HEK293T (cell line): ENCODE measurements around the gene OTOL1.

Experiments
- BHLHE40 ChIP-seq: fragments of 450-650 bp; IDR thresholded peaks from 2 replicates; pipeline ENCODE4 v1.6.1; 2016; ENCODE audit warnings: mild to moderate bottlenecking, moderate library complexity, borderline replicate concordance
- SP1 ChIP-seq: fragments of 450-650 bp; IDR thresholded peaks from 2 replicates; pipeline ENCODE4 v1.6.1; 2017

DNA sequence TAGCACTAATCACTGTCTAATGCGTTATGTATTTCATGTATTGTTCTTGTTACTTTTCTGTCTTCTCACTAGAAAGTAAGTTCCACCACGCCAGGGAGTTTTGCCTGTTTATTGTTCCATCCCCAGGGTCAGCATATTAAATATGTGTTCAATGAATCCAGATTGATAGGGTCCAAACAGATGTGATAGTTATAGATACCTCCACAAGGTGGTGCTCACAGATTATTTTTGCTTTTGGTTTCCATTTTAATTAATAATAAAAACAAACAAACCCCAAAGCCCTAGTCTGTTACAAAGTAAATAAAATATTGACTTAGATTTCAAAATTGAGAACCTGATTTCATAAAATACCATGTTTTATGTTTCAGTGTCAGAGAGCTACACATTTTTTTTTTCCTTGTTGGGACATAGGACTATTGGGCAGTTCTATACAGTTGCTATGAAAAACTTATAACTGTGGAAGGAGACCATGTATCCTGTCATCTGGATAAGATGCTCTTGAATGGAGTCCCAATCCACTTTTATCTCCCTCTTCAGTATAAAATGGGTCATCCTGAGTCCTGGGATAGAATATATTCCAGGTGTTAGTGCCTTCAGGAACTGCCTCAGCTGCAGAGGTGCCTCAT lies 12.4 kb downstream of the OTOL1 start:
- TF ChIP-seq SP1 (no peak), BHLHE40 (no peak)
